ENCODE data around the gene NDUFA8.

DNA sequence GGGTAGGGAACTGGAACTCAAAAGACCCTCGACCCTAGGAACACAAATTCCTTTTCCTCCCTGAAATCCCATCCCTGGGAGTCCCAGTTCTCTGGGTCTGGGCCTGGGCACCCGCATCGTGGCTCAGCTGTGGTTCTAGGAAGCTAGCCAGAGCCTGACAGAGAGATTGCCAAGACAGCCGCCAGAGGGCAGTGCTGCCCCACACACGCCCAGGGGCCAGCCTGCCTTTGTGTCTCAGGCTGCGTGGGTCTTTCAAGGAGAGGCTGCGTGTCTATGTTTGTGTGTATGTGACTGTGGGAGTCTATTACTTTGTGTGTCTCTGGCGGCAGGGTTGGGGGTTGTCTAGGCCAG lies 34.4 kb downstream of the NDUFA8 start:
- no peak for TF ChIP-seq ZNF263 (CRISPR knock-in tag; IDR thresholded peaks at IDR 0.05; ENCODE audit: low read depth)
- TF ChIP-seq ZNF416 (CRISPR knock-in tag; IDR thresholded peaks at IDR 0.05) = no peak
- TF ChIP-seq, protein P1, sequence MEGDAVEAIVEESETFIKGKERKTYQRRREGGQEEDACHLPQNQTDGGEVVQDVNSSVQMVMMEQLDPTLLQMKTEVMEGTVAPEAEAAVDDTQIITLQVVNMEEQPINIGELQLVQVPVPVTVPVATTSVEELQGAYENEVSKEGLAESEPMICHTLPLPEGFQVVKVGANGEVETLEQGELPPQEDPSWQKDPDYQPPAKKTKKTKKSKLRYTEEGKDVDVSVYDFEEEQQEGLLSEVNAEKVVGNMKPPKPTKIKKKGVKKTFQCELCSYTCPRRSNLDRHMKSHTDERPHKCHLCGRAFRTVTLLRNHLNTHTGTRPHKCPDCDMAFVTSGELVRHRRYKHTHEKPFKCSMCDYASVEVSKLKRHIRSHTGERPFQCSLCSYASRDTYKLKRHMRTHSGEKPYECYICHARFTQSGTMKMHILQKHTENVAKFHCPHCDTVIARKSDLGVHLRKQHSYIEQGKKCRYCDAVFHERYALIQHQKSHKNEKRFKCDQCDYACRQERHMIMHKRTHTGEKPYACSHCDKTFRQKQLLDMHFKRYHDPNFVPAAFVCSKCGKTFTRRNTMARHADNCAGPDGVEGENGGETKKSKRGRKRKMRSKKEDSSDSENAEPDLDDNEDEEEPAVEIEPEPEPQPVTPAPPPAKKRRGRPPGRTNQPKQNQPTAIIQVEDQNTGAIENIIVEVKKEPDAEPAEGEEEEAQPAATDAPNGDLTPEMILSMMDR (IDR thresholded peaks at IDR 0.05) = peak; percentile 88
- TF ChIP-seq SP1 (CRISPR knock-in tag; conservative IDR thresholded peaks at IDR 0.05) = no peak
- no peak for TF ChIP-seq RELA (CRISPR knock-in tag; IDR thresholded peaks at IDR 0.05; ENCODE audit: borderline replicate concordance)
- TF ChIP-seq FOXP1 (CRISPR knock-in tag; IDR thresholded peaks at IDR 0.05; ENCODE audit: borderline replicate concordance) = no peak

Data from WTC11 (cell line).